ENCODE data around the gene LRRC1. TPM values are rescaled to one million over a fixed set of nuclear protein-coding genes. Genes with fewer than 3 reads are reported as not detected.

LRRC1 gene
- total and polyA plus RNA-seq, 8 donors, result 2.9 to 50.4 (median 12.2) TPM

GRCh38 chr6:53834132-53834531 is 39.3 kb downstream of the LRRC1 start:
- H3K4me3 ChIP-seq, result no peak overlapping the region
- WGBS, 5 donors, result 92 to 96% (median 93%) methylated on average over 4 of the region's 4 CpGs
- TF ChIP-seq CTCF (IDR thresholded peaks at IDR 0.05) (no peak), POLR2A (IDR thresholded peaks at IDR 0.05) (no peak), POLR2AphosphoS5 (IDR thresholded peaks at IDR 0.05) (no peak), EP300 (IDR thresholded peaks at IDR 0.05) (no peak)
- H3K4me1 ChIP-seq, result peaks cover 7 to 53% (median 23%) of the 10 kb centered on the region in 4 donors
- H3K27ac ChIP-seq, result no peak overlapping the region
- H3K27me3 ChIP-seq, result no peaks in the 10 kb centered on the region
- intact Hi-C loops (cut with DNase I; ENCODE audit: low total_unique reads), result no loop called here
- DNase-seq, result no peak
- H3K9me3 ChIP-seq, result no peaks in the 10 kb centered on the region
- H3K36me3 ChIP-seq, result no peaks in the 10 kb centered on the region

- DNase-seq, result peak in 1 of 2 donors; percentile 67
- Histone ChIP-seq H3K27ac (peak overlapping the region in 2 of 5 donors; percentile 4 to 5), H3K27me3 (no peaks in the 10 kb centered on the region), H3K4me3 (no peak overlapping the region), H3K36me3 (peaks cover 0 to 5% (median 0%) of the 10 kb centered on the region in 4 donors), H3K4me1 (peaks cover 0 to 21% (median 8%) of the 10 kb centered on the region in 4 donors), H3K9me3 (peaks cover 0 to 9% (median 3%) of the 10 kb centered on the region in 4 donors)
- TF ChIP-seq CTCF (IDR thresholded peaks at IDR 0.05), result no peak
- TF ChIP-seq EP300 (IDR thresholded peaks at IDR 0.05), result no peak
- TF ChIP-seq POLR2AphosphoS5 (IDR thresholded peaks at IDR 0.05), result no peak
- TF ChIP-seq POLR2A (IDR thresholded peaks at IDR 0.05), result no peak
- intact Hi-C loops (cut with DNase I; ENCODE audit: low total_unique reads), result no loop called here
- 39 to 58% (median 46%) methylated on average over 3 of the region's 3 CpGs for WGBS, 5 donors
These were observed 43.3 kb downstream of the LRRC1 start for GRCh38 chr6:53837865-53838769.

GRCh38 chr6:53840027-53840426 is 45.2 kb downstream of the LRRC1 start:
- Histone ChIP-seq H3K9me3 (peaks cover 0 to 9% (median 3%) of the 10 kb centered on the region in 4 donors), H3K4me3 (no peak overlapping the region), H3K27ac (no peak overlapping the region), H3K27me3 (no peaks in the 10 kb centered on the region), H3K36me3 (peaks cover 0 to 5% (median 0%) of the 10 kb centered on the region in 4 donors), H3K4me1 (peaks cover 0 to 16% (median 8%) of the 10 kb centered on the region in 4 donors)
- no peak for DNase-seq
- intact Hi-C loops (cut with DNase I; ENCODE audit: low total_unique reads), result no loop called here
- TF ChIP-seq POLR2A (IDR thresholded peaks at IDR 0.05), result no peak
- TF ChIP-seq POLR2AphosphoS5 (IDR thresholded peaks at IDR 0.05), result no peak
- no peak for TF ChIP-seq EP300 (IDR thresholded peaks at IDR 0.05)
- no peak for TF ChIP-seq CTCF (IDR thresholded peaks at IDR 0.05)
- WGBS, 5 donors, result 93 to 100% (median 98%) methylated on average over 1 of the region's 1 CpG

- no peak for DNase-seq
- Histone ChIP-seq H3K4me3 (no peak overlapping the region), H3K9me3 (peaks cover 0 to 1% (median under 1%) of the 10 kb centered on the region in 4 donors), H3K36me3 (peaks cover 0 to 5% (median 0%) of the 10 kb centered on the region in 4 donors), H3K4me1 (peaks cover 0 to 5% (median 0%) of the 10 kb centered on the region in 4 donors), H3K27me3 (no peaks in the 10 kb centered on the region), H3K27ac (no peak overlapping the region)
- intact Hi-C loops (cut with DNase I; ENCODE audit: low total_unique reads), result no loop called here
- WGBS, 5 donors, result 89 to 93% (median 91%) methylated on average over 9 of the region's 9 CpGs
- TF ChIP-seq CTCF (IDR thresholded peaks at IDR 0.05), result no peak
- TF ChIP-seq POLR2A (IDR thresholded peaks at IDR 0.05), result no peak
- TF ChIP-seq POLR2AphosphoS5 (IDR thresholded peaks at IDR 0.05), result no peak
- no peak for TF ChIP-seq EP300 (IDR thresholded peaks at IDR 0.05)
These were observed 50.7 kb downstream of the LRRC1 start for GRCh38 chr6:53845280-53846195.
